ENCODE measurements around the gene NPAS3. TPM values are rescaled to one million over a fixed set of nuclear protein-coding genes. Genes with fewer than 3 reads are reported as not detected.

The NPAS3 gene
- total RNA-seq, 1 experiment from 2014 or later: not detected

DNA sequence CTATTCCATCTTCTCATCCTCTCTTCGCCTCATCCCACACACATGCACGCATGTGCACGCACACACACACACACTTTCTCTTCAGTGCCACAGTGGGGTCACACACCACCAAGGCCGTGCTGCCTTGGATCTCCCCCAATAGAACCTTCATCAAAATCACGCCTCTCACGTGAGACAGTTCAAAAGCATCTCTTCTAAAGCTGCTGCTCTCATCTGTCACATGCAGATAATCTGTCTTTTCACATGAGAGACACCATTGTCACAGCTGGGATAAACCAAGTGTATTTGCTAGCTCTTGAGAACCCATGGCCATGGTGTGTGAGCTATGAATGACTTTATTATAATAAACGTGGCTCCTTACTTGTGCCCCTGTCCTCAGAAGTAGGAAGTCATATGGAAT is 793.5 kb downstream of the NPAS3 start:
- Histone ChIP-seq H3K9me2 (ENCODE audit: insufficient read depth) (no peaks in the 10 kb centered on the region), H3K79me2 (ENCODE audit: insufficient read depth, low read length) (no peaks in the 10 kb centered on the region), H3K4me1 (ENCODE audit: control insufficient read depth in 1 of 2, insufficient read depth in 2 of 2, low read length in 2 of 2) (no peaks in the 10 kb centered on the region), H3K36me3 (ENCODE audit: control insufficient read depth in 1 of 2, insufficient read depth in 2 of 2, low read length in 2 of 2) (no peaks in the 10 kb centered on the region), H3K4me2 (ENCODE audit: low read length) (no peak overlapping the region), H3K9ac (ENCODE audit: low read length) (no peak overlapping the region), H3K4me3 (replicated peaks in 1 of 2; ENCODE audit: low read depth in 1 of 2, low read length in 2 of 2) (no peak overlapping the region), H2AFZ (ENCODE audit: low read depth, low read length, poor library complexity, severe bottlenecking) (no peak overlapping the region), H3K9me3 (ENCODE audit: control insufficient read depth in 1 of 2, insufficient read depth in 1 of 2, low read depth in 1 of 2, low read length in 2 of 2) (no peaks in the 10 kb centered on the region), H3K27ac (ENCODE audit: low read depth, low read length) (no peak overlapping the region), H4K20me1 (ENCODE audit: insufficient read depth) (no peaks in the 10 kb centered on the region; the same call in 1 of the 2 replicates), H3K27me3 (ENCODE audit: insufficient read depth, low read length) (peaks cover 59% of the 10 kb centered on the region)
- DNase-seq (ENCODE audit: low read depth, low spot score) (no peak), ATAC-seq (no peak)
- ChIA-PET CTCF (no interaction called here), POLR2A (no interaction called here), RAD21 (ENCODE audit: low non-redundant PET in 1 of 2, low total read pairs in 2 of 2, uncharacterized antibody in 2 of 2, unreplicated experiment in 2 of 2) (no interaction called here)
- intact Hi-C loops (cut with micrococcal nuclease): no loop called here
- no peak for TF ChIP-seq YY1 (IDR thresholded peaks at IDR 0.05; ENCODE audit: extremely low read depth, insufficient replicate concordance, low read depth, low read length)
- TF ChIP-seq, protein P1, sequence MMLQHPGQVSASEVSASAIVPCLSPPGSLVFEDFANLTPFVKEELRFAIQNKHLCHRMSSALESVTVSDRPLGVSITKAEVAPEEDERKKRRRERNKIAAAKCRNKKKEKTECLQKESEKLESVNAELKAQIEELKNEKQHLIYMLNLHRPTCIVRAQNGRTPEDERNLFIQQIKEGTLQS (IDR thresholded peaks at IDR 0.05): no peak
- TF ChIP-seq ZFX (IDR thresholded peaks at IDR 0.05): no peak
- BruUV-seq (replicated peaks): no TSS peak

DNA sequence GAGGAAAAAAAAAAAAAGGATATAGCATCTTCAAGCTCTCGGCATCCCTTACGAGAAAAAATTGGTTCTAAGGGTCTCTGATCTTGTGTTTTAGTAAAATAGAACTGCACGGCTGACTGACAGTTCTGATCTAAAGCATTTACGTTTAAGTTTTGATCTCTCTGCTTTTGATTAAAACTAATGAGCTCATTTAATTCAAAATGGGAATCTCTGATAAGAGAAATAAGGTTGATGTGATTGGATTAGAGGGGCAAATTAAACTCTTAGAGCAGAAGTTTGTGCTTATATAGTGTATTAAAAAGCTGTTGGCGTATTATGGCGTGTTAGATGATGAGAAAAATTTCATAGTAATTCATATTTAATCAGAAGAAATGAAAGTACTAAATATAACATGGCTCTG is 794.6 kb downstream of the NPAS3 start:
- BruUV-seq (replicated peaks): no TSS peak
- no peaks in the 10 kb centered on the region for H3K79me2 ChIP-seq (ENCODE audit: insufficient read depth, low read length)
- no peak overlapping the region for H2AFZ ChIP-seq (ENCODE audit: low read depth, low read length, poor library complexity, severe bottlenecking)
- no peaks in the 10 kb centered on the region for H3K9me3 ChIP-seq (ENCODE audit: control insufficient read depth in 1 of 2, insufficient read depth in 1 of 2, low read depth in 1 of 2, low read length in 2 of 2)
- POLR2A ChIA-PET: no interaction called here
- H3K9me2 ChIP-seq (ENCODE audit: insufficient read depth): no peaks in the 10 kb centered on the region
- DNase-seq (ENCODE audit: low read depth, low spot score): no peak
- H4K20me1 ChIP-seq (ENCODE audit: insufficient read depth): no peaks in the 10 kb centered on the region; the same call in 1 of the 2 replicates
- H3K27me3 ChIP-seq (ENCODE audit: insufficient read depth, low read length): peaks cover 56% of the 10 kb centered on the region
- H3K9ac ChIP-seq (ENCODE audit: low read length): no peak overlapping the region
- H3K27ac ChIP-seq (ENCODE audit: low read depth, low read length): no peak overlapping the region
- H3K36me3 ChIP-seq (ENCODE audit: control insufficient read depth in 1 of 2, insufficient read depth in 2 of 2, low read length in 2 of 2): no peaks in the 10 kb centered on the region
- CTCF ChIA-PET: no interaction called here
- H3K4me1 ChIP-seq (ENCODE audit: control insufficient read depth in 1 of 2, insufficient read depth in 2 of 2, low read length in 2 of 2): no peaks in the 10 kb centered on the region
- intact Hi-C loops (cut with micrococcal nuclease): no loop called here
- H3K4me3 ChIP-seq (replicated peaks in 1 of 2; ENCODE audit: low read depth in 1 of 2, low read length in 2 of 2): no peak overlapping the region
- RAD21 ChIA-PET (ENCODE audit: low non-redundant PET in 1 of 2, low total read pairs in 2 of 2, uncharacterized antibody in 2 of 2, unreplicated experiment in 2 of 2): no interaction called here
- ATAC-seq: no peak
- no peak overlapping the region for H3K4me2 ChIP-seq (ENCODE audit: low read length)
- TF ChIP-seq CEBPB (IDR thresholded peaks at IDR 0.05; ENCODE audit: low read depth) (no peak), EGR1 (IDR thresholded peaks at IDR 0.05; ENCODE audit: low read depth) (no peak), ELF1 (IDR thresholded peaks at IDR 0.05; ENCODE audit: borderline replicate concordance, low read depth) (no peak), RAD21 (IDR thresholded peaks at IDR 0.05; ENCODE audit: low read depth) (no peak), SIN3A (IDR thresholded peaks at IDR 0.05; ENCODE audit: low read depth) (no peak), POLR2A (IDR thresholded peaks at IDR 0.05; ENCODE audit: borderline replicate concordance, extremely low read depth, insufficient read depth, insufficient read length) (no peak), YY1 (IDR thresholded peaks at IDR 0.05; ENCODE audit: extremely low read depth, insufficient replicate concordance, low read depth, low read length) (no peak), SP1 (IDR thresholded peaks at IDR 0.05; ENCODE audit: low read depth) (no peak), CBX3 (IDR thresholded peaks at IDR 0.05; ENCODE audit: low read depth) (no peak), ZFX (IDR thresholded peaks at IDR 0.05) (no peak), ZNF274 (IDR thresholded peaks at IDR 0.05; ENCODE audit: low read depth, low read length) (no peak), JUND (IDR thresholded peaks at IDR 0.05) (no peak)
- TF ChIP-seq, protein P1 (IDR thresholded peaks at IDR 0.05): no peak
- TF ChIP-seq, protein P2, sequence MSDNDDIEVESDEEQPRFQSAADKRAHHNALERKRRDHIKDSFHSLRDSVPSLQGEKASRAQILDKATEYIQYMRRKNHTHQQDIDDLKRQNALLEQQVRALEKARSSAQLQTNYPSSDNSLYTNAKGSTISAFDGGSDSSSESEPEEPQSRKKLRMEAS (IDR thresholded peaks at IDR 0.05): no peak
- TF ChIP-seq, protein P3, sequence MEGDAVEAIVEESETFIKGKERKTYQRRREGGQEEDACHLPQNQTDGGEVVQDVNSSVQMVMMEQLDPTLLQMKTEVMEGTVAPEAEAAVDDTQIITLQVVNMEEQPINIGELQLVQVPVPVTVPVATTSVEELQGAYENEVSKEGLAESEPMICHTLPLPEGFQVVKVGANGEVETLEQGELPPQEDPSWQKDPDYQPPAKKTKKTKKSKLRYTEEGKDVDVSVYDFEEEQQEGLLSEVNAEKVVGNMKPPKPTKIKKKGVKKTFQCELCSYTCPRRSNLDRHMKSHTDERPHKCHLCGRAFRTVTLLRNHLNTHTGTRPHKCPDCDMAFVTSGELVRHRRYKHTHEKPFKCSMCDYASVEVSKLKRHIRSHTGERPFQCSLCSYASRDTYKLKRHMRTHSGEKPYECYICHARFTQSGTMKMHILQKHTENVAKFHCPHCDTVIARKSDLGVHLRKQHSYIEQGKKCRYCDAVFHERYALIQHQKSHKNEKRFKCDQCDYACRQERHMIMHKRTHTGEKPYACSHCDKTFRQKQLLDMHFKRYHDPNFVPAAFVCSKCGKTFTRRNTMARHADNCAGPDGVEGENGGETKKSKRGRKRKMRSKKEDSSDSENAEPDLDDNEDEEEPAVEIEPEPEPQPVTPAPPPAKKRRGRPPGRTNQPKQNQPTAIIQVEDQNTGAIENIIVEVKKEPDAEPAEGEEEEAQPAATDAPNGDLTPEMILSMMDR (IDR thresholded peaks at IDR 0.05 in 2 of 3, conservative IDR thresholded peaks at IDR 0.05 in 1 of 3; ENCODE audit: borderline replicate concordance in 1 of 3, insufficient read depth in 1 of 3, low read depth in 2 of 3, low read length in 2 of 3): no peak
- TF ChIP-seq, protein P4, sequence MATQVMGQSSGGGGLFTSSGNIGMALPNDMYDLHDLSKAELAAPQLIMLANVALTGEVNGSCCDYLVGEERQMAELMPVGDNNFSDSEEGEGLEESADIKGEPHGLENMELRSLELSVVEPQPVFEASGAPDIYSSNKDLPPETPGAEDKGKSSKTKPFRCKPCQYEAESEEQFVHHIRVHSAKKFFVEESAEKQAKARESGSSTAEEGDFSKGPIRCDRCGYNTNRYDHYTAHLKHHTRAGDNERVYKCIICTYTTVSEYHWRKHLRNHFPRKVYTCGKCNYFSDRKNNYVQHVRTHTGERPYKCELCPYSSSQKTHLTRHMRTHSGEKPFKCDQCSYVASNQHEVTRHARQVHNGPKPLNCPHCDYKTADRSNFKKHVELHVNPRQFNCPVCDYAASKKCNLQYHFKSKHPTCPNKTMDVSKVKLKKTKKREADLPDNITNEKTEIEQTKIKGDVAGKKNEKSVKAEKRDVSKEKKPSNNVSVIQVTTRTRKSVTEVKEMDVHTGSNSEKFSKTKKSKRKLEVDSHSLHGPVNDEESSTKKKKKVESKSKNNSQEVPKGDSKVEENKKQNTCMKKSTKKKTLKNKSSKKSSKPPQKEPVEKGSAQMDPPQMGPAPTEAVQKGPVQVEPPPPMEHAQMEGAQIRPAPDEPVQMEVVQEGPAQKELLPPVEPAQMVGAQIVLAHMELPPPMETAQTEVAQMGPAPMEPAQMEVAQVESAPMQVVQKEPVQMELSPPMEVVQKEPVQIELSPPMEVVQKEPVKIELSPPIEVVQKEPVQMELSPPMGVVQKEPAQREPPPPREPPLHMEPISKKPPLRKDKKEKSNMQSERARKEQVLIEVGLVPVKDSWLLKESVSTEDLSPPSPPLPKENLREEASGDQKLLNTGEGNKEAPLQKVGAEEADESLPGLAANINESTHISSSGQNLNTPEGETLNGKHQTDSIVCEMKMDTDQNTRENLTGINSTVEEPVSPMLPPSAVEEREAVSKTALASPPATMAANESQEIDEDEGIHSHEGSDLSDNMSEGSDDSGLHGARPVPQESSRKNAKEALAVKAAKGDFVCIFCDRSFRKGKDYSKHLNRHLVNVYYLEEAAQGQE (IDR thresholded peaks at IDR 0.05; ENCODE audit: low read depth): no peak
